ENCODE results near the gene DIS3.
A peak's percentile ranks its signal among the peaks of the same experiment; 100 is the strongest.

DNA sequence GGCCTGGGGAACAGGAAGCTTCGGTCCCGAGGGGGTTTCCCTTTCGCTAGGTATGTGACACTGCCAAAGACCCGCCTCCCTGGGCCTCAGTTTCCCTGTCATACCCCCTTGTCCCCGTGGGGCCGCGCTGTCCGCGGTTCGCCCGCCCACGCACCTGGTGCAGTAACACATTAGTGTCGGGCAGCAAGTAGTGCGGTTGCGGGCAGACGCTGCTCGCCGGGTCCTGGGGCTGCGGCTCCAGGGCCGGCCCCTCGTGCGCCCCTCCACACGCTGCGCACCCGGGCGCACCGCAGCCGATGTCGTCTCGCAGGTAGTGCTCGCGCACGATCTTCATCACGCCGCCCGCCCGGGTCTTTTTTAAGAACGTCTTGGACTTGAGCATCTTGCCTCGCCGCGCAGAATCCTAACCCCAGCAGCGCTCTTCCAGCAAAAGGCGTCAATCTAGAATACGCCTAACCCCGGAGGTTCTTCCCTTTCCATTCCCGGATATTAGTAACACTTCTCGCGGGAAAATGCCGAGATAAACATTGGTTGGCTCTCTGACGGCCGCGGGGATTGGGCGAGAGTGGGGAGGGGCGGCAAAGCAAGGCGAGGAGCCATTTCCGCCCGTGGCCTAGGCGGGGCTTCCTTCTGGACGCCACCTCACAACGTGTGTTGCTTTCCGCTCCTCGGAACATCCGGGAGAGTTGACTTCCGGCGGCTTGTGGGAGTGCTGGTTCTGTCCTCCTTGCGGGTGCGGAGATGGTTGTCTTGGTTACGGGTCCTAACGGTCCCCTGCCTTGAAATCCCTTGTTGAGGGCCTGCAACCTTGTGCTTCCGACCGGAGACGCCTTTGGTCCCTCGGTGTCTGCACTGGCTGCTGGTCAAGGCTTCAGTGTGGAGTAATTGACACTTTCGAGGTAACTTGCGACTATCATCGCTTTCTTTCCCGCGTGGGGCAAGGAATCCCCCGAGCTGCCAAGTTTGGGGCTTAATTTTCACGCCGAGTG, at the start of gene DIS3, which contains the start of gene PIBF1:
- peak; percentile 91 for TF ChIP-seq POLR2A (IDR thresholded peaks at IDR 0.05; ENCODE audit: extremely low read depth, insufficient read length)
- TF ChIP-seq, protein P1, sequence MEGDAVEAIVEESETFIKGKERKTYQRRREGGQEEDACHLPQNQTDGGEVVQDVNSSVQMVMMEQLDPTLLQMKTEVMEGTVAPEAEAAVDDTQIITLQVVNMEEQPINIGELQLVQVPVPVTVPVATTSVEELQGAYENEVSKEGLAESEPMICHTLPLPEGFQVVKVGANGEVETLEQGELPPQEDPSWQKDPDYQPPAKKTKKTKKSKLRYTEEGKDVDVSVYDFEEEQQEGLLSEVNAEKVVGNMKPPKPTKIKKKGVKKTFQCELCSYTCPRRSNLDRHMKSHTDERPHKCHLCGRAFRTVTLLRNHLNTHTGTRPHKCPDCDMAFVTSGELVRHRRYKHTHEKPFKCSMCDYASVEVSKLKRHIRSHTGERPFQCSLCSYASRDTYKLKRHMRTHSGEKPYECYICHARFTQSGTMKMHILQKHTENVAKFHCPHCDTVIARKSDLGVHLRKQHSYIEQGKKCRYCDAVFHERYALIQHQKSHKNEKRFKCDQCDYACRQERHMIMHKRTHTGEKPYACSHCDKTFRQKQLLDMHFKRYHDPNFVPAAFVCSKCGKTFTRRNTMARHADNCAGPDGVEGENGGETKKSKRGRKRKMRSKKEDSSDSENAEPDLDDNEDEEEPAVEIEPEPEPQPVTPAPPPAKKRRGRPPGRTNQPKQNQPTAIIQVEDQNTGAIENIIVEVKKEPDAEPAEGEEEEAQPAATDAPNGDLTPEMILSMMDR (IDR thresholded peaks at IDR 0.05; ENCODE audit: low read depth, low read length), result no peak
- TF ChIP-seq, protein P2, sequence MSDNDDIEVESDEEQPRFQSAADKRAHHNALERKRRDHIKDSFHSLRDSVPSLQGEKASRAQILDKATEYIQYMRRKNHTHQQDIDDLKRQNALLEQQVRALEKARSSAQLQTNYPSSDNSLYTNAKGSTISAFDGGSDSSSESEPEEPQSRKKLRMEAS (IDR thresholded peaks at IDR 0.05; ENCODE audit: low read depth, low read length), result peak; percentile 88

All from NB4 (cell line).